Natural killer cell (primary cell): ENCODE measurements around the gene PCYT2. TPM values are rescaled to one million over a fixed set of nuclear protein-coding genes. Genes with fewer than 3 reads are reported as not detected.

Source experiments
- ATAC-seq, 3 donors: fragments of 150-1000 bp in 2 of 3; fragments of 200-7000 bp in 1 of 3; cut with Tn5 transposase; 1 replicate in 1 of 3; 2 replicates in 2 of 3; pipeline ENCODE4 v1.10.0; 2021; ENCODE audit warnings: mild to moderate bottlenecking in 2 of 3, moderate library complexity in 2 of 3
- DNase-seq, 2 donors: peaks; one replicate each; pipeline versions ENCODE4 v3.0.0 to v3.0.0-alpha.2; 2013 to 2021; ENCODE audit warnings: mixed read lengths in 1 of 2
- H3K27ac ChIP-seq: one replicate; pipeline ENCODE4 v1.5.1; 2013; ENCODE audit warnings: mild to moderate bottlenecking, low read length
- H3K27me3 ChIP-seq: one replicate; pipeline ENCODE4 v1.6.1; 2013; ENCODE audit warnings: low read length; ENCODE audit not compliant: control insufficient read depth, insufficient read depth
- H3K36me3 ChIP-seq: one replicate; pipeline ENCODE4 v1.6.1; 2013; ENCODE audit warnings: low read length; ENCODE audit not compliant: control insufficient read depth, insufficient read depth
- H3K4me1 ChIP-seq: one replicate; pipeline ENCODE4 v1.6.1; 2013; ENCODE audit warnings: low read length; ENCODE audit not compliant: control insufficient read depth, insufficient read depth
- H3K4me3 ChIP-seq: one replicate; pipeline ENCODE4 v1.5.1; 2013; ENCODE audit warnings: low read length
- H3K9me3 ChIP-seq: one replicate; pipeline ENCODE4 v1.6.1; 2013; ENCODE audit warnings: low read length; ENCODE audit not compliant: control insufficient read depth, insufficient read depth
- H3K27ac Mint-ChIP-seq, 2 donors: one replicate each; pipeline ENCODE4 v1.8.0; 2022; ENCODE audit warnings: mild to moderate bottlenecking in 2 of 2, mixed read lengths in 2 of 2, moderate library complexity in 1 of 2
- H3K27me3 Mint-ChIP-seq, 2 donors: one replicate each; pipeline ENCODE4 v1.8.0; 2022; ENCODE audit warnings: low read depth in 2 of 2, mixed read lengths in 2 of 2
- H3K36me3 Mint-ChIP-seq: one replicate; pipeline ENCODE4 v1.8.0; 2022; ENCODE audit warnings: mixed read lengths
- H3K4me1 Mint-ChIP-seq, 2 donors: one replicate each; pipeline ENCODE4 v1.8.0; 2022; ENCODE audit warnings: mixed read lengths in 2 of 2
- H3K4me3 Mint-ChIP-seq: one replicate; pipeline ENCODE4 v1.8.0; 2022; ENCODE audit warnings: mild to moderate bottlenecking, moderate library complexity, mixed read lengths
- H3K9me3 Mint-ChIP-seq, 2 donors: one replicate each; pipeline ENCODE4 v1.8.0; 2022; ENCODE audit warnings: mixed read lengths in 2 of 2
- CTCF ChIP-seq: fragments of 200-600 bp; IDR thresholded peaks from one replicate; pipeline ENCODE4 v1.8.0; 2022; ENCODE audit warnings: antibody characterized with exemption
- WGBS: methylation state at CpG from one replicate; pipeline ENCODE4 v1.1.7; 2013; ENCODE audit warnings: missing lambda C conversion rate; ENCODE audit not compliant: insufficient coverage; 5-methylcytosine and 5-hydroxymethylcytosine counted together
- intact Hi-C: fragments of 100-400 bp; cut with micrococcal nuclease; formaldehyde crosslinking; loops from one replicate; pipeline ENCODE4 v1.14.2; 2022
- total RNA-seq, 4 donors: library from RNA; stranded (reverse); fragments of 120-200 nt in 1 of 4; gene quantifications; one replicate each; pipeline versions ENCODE4 v1.2.3 to v1.2.4, GENCODE V29; 2013 to 2022

PCYT2 gene
- 10 to 100 TPM; 30.6 to 34.4 (median 34.2) TPM for total RNA-seq
- total RNA-seq (2013): 29.6 TPM

GRCh38 chr17:81911277-81911961, at the start of gene PCYT2:
PCYT2 (minus strand) TSS chr17:81911399; CDS start chr17:81911355, 44 bp downstream.
- no peaks in the 10 kb centered on the region for H3K9me3 Mint-ChIP-seq
- H3K27me3 Mint-ChIP-seq: no peaks in the 10 kb centered on the region
- peak; percentile 92 to 97 (median 93) for ATAC-seq
- no peak for TF ChIP-seq CTCF
- H3K4me1 ChIP-seq: peaks cover 25% of the 10 kb centered on the region
- peak within 1 kb of the TSS; percentile 48 for H3K27ac ChIP-seq
- H3K27me3 ChIP-seq: no peaks in the 10 kb centered on the region
- no peaks in the 10 kb centered on the region for H3K36me3 Mint-ChIP-seq
- H3K9me3 ChIP-seq: no peaks in the 10 kb centered on the region
- intact Hi-C loops: no loop called here
- 4% methylated on average over 84 of the region's 84 CpGs for WGBS
- peak within 1 kb of the TSS; percentile 51 for H3K4me3 ChIP-seq
- H3K36me3 ChIP-seq: peaks cover 60% of the 10 kb centered on the region
- H3K4me3 Mint-ChIP-seq: peak within 1 kb of the TSS; percentile 89
- peak within 1 kb of the TSS in 1 of 2 donors; percentile 71 for H3K27ac Mint-ChIP-seq
- H3K4me1 Mint-ChIP-seq: peaks cover 11 to 30% of the 10 kb centered on the region in 2 donors
- peak; percentile 83 to 96 for DNase-seq

GRCh38 chr17:81960130-81960958, 49.1 kb upstream of the PCYT2 start:
- Histone ChIP-seq H3K9me3 (no peaks in the 10 kb centered on the region), H3K27me3 (peaks cover 25% of the 10 kb centered on the region), H3K27ac (no peak overlapping the region), H3K36me3 (no peaks in the 10 kb centered on the region), H3K4me1 (peaks cover 28% of the 10 kb centered on the region), H3K4me3 (peak overlapping the region; percentile 7)
- intact Hi-C loops: loop anchor here (5.0 kb wide), 1 partner anchor 77 kb away; the partner anchor contains the start of gene DCXR
- no peak for TF ChIP-seq CTCF
- 6% methylated on average over 98 of the region's 98 CpGs for WGBS
- H3K36me3 Mint-ChIP-seq: no peaks in the 10 kb centered on the region
- H3K4me3 Mint-ChIP-seq: no peak overlapping the region
- ATAC-seq: no peak
- peak in 1 of 2 donors; percentile 43 for DNase-seq
- peaks cover 24 to 30% of the 10 kb centered on the region in 2 donors for H3K27me3 Mint-ChIP-seq
- H3K9me3 Mint-ChIP-seq: no peaks in the 10 kb centered on the region
- H3K4me1 Mint-ChIP-seq: no peaks in the 10 kb centered on the region
- no peak overlapping the region for H3K27ac Mint-ChIP-seq

- H3K4me3 ChIP-seq: peak overlapping the region; percentile 7
These were observed 48.3 kb upstream of the PCYT2 start for GRCh38 chr17:81959362-81960129.

More at GRCh38 chr17:81959362-81960129, 48.3 kb upstream of the PCYT2 start:
- under 1% methylated on average over 112 of the region's 112 CpGs for WGBS
- ATAC-seq (peak; percentile 95 to 96 (median 96)), DNase-seq (peak; percentile 84 to 93)
- Histone ChIP-seq H3K9me3 (no peaks in the 10 kb centered on the region), H3K27me3 (peaks cover 25% of the 10 kb centered on the region), H3K4me1 (peaks cover 28% of the 10 kb centered on the region), H3K36me3 (no peaks in the 10 kb centered on the region), H3K27ac (no peak overlapping the region)
- Mint-ChIP-seq H3K4me1 (no peaks in the 10 kb centered on the region), H3K4me3 (peak overlapping the region; percentile 68), H3K27me3 (peaks cover 19 to 28% of the 10 kb centered on the region in 2 donors), H3K27ac (no peak overlapping the region), H3K36me3 (no peaks in the 10 kb centered on the region), H3K9me3 (no peaks in the 10 kb centered on the region)
- TF ChIP-seq CTCF: peak; percentile 87
- intact Hi-C loops: loop anchor here (1.0 to 5.0 kb wide), 2 partner anchors 78 to 195 kb away; partner anchors contain the start of gene DCXR
